Neural cell (in vitro differentiated cells): Measurements from ENCODE around the gene POMT1. TPM values are rescaled to one million over a fixed set of nuclear protein-coding genes. Genes with fewer than 3 reads are reported as not detected.

Source experiments
- H2AFZ ChIP-seq: fragments of 200-600, 300-800 bp; sonication (generic), shearing (Covaris generic); 2 replicates; pipeline ENCODE4 v1.6.0; 2014; ENCODE audit warnings: low read depth, mild to moderate bottlenecking, antibody characterized with exemption, low read length, moderate library complexity
- H3F3A ChIP-seq: fragments of 200-600 bp; shearing (Covaris generic); 2 replicates; pipeline ENCODE4 v1.6.1; 2016; ENCODE audit warnings: mild to moderate bottlenecking, moderate library complexity, mixed read lengths, antibody characterized with exemption, low read length; ENCODE audit not compliant: insufficient read depth, poor library complexity, severe bottlenecking
- H3K27ac ChIP-seq: fragments of 200-600, 300-800 bp; sonication (generic), shearing (Covaris generic); 2 replicates; pipeline ENCODE4 v1.5.1; 2014; ENCODE audit warnings: mild to moderate bottlenecking, low read length, moderate library complexity
- H3K27me3 ChIP-seq: fragments of 300-800, 200-600 bp; sonication (generic), shearing (Covaris generic); 2 replicates; pipeline ENCODE4 v1.6.0; 2014; ENCODE audit warnings: mild to moderate bottlenecking, low read depth, low read length, moderate library complexity; ENCODE audit not compliant: insufficient read depth
- H3K36me3 ChIP-seq: fragments of 300-800, 200-600 bp; sonication (generic), shearing (Covaris generic); 2 replicates; pipeline ENCODE4 v1.5.1; 2014; ENCODE audit warnings: mild to moderate bottlenecking, antibody characterized with exemption, low read length, moderate library complexity; ENCODE audit not compliant: insufficient read depth
- H3K4me2 ChIP-seq: fragments of 300-800, 200-600 bp; sonication (generic), shearing (Covaris generic); 2 replicates; pipeline ENCODE4 v1.6.0; 2014; ENCODE audit warnings: mild to moderate bottlenecking, low read length
- H3K4me3 ChIP-seq: fragments of 300-800, 200-600 bp; sonication (generic), shearing (Covaris generic); 2 replicates; pipeline ENCODE4 v1.5.1; 2014; ENCODE audit warnings: mild to moderate bottlenecking, low read length, moderate library complexity
- H3K79me2 ChIP-seq: fragments of 200-600 bp; shearing (Covaris generic); replicated peaks from 2 replicates; pipeline ENCODE4 v1.6.0; 2014; ENCODE audit warnings: mild to moderate bottlenecking, low read length, moderate library complexity; ENCODE audit not compliant: insufficient read depth
- H3K9ac ChIP-seq: fragments of 300-800, 200-600 bp; sonication (generic), shearing (Covaris generic); 2 replicates; pipeline ENCODE4 v1.6.1; 2016; ENCODE audit warnings: mild to moderate bottlenecking, low read length, mixed read lengths
- H3K9me2 ChIP-seq: fragments of 200-600 bp; shearing (Covaris generic); 2 replicates; pipeline ENCODE4 v1.6.1; 2016; ENCODE audit warnings: mild to moderate bottlenecking, low read length, mixed read lengths; ENCODE audit not compliant: insufficient read depth
- H3K9me3 ChIP-seq: fragments of 200-600, 300-800 bp; sonication (generic), shearing (Covaris generic); 2 replicates; pipeline ENCODE4 v1.6.1; 2016; ENCODE audit warnings: mild to moderate bottlenecking, mixed run types, low read length, moderate library complexity, mixed read lengths
- H4K20me1 ChIP-seq: fragments of 200-600 bp; shearing (Covaris generic); 2 replicates; pipeline ENCODE4 v1.6.1; 2016; ENCODE audit warnings: mild to moderate bottlenecking, mixed run types; ENCODE audit not compliant: insufficient read depth
- EP300 ChIP-seq: fragments of 450-650 bp; conservative IDR thresholded peaks from 2 replicates; pipeline ENCODE4 v1.6.1; 2014; ENCODE audit warnings: antibody characterized with exemption, mild to moderate bottlenecking, moderate library complexity; ENCODE audit not compliant: poor library complexity, severe bottlenecking
- EZH2 ChIP-seq: fragments of 200-600, 300-800 bp; shearing (Covaris generic), sonication (generic); IDR thresholded peaks from 2 replicates; pipeline ENCODE4 v1.6.1; 2014; ENCODE audit warnings: antibody characterized with exemption, low read length, borderline replicate concordance, mild to moderate bottlenecking; ENCODE audit not compliant: insufficient read depth, poor library complexity, severe bottlenecking
- MXI1 ChIP-seq: fragments of 450-650 bp; conservative IDR thresholded peaks from 2 replicates; pipeline ENCODE4 v1.6.1; 2014; ENCODE audit warnings: antibody characterized with exemption, mild to moderate bottlenecking; ENCODE audit not compliant: poor library complexity, severe bottlenecking
- POLR2AphosphoS5 ChIP-seq: IDR thresholded peaks from 2 replicates; pipeline ENCODE4 v1.6.1; 2012
- RAD21 ChIP-seq: fragments of 450-650 bp; conservative IDR thresholded peaks from 2 replicates; pipeline ENCODE4 v1.6.1; 2014; ENCODE audit warnings: antibody characterized with exemption, mild to moderate bottlenecking, moderate library complexity
- SMC3 ChIP-seq: fragments of 450-650 bp; conservative IDR thresholded peaks from 2 replicates; pipeline ENCODE4 v1.6.1; 2014; ENCODE audit warnings: antibody characterized with exemption, mild to moderate bottlenecking, moderate library complexity; ENCODE audit not compliant: poor library complexity
- TAF1 ChIP-seq: IDR thresholded peaks from 2 replicates; pipeline ENCODE4 v1.6.1; 2012; ENCODE audit warnings: low read depth
- polyA plus RNA-seq: library from polyadenylated mRNA; depleted of rRNA; stranded (reverse); fragments of >200 nt; gene quantifications from 2 replicates; pipeline ENCODE4 v1.2.3, GENCODE V29; 2014
- TF ChIP-seq, protein P1 (sequence below): fragments of 450-650 bp; IDR thresholded peaks from 2 replicates; pipeline ENCODE4 v1.5.1; 2014; ENCODE audit warnings: antibody characterized with exemption, mild to moderate bottlenecking, moderate library complexity; ENCODE audit not compliant: poor library complexity, severe bottlenecking
- TF ChIP-seq, protein P2 (sequence below): IDR thresholded peaks from 2 replicates; pipeline ENCODE4 v1.6.1; 2012; ENCODE audit warnings: borderline replicate concordance

The POMT1 gene
- polyA plus RNA-seq, 1 donor from 2014 or later: 131 TPM

DNA sequence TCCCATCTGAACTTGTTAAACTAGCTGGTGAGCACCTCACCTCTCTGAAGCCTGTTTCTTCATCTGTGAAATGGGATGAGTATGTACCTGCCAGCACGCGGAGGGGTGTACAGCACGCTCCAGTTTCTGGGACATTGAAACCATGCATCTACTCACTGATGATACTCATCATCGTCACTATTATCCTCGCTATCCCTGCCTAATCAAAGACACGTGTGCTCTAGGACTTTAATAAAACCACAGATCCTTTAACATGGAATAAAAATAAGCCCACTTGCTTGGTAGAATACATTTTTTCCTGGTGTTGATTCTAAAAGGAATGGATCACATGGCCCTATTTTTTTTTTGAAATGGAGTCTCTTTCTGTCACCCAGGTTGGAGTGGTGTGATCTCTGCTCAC lies 37.3 kb upstream of the POMT1 start:
- peaks cover 3% of the 10 kb centered on the region for H4K20me1 ChIP-seq
- H3K9me2 ChIP-seq: no peaks in the 10 kb centered on the region
- H3K9me3 ChIP-seq: no peaks in the 10 kb centered on the region
- H3K79me2 ChIP-seq: peaks cover 13% of the 10 kb centered on the region
- H3K4me3 ChIP-seq: no peak overlapping the region
- no peak overlapping the region for H3K4me2 ChIP-seq
- no peaks in the 10 kb centered on the region for H3F3A ChIP-seq
- H3K27ac ChIP-seq: no peak overlapping the region
- no peak for TF ChIP-seq MXI1
- TF ChIP-seq EP300: no peak
- TF ChIP-seq SMC3: no peak
- TF ChIP-seq, protein P1, sequence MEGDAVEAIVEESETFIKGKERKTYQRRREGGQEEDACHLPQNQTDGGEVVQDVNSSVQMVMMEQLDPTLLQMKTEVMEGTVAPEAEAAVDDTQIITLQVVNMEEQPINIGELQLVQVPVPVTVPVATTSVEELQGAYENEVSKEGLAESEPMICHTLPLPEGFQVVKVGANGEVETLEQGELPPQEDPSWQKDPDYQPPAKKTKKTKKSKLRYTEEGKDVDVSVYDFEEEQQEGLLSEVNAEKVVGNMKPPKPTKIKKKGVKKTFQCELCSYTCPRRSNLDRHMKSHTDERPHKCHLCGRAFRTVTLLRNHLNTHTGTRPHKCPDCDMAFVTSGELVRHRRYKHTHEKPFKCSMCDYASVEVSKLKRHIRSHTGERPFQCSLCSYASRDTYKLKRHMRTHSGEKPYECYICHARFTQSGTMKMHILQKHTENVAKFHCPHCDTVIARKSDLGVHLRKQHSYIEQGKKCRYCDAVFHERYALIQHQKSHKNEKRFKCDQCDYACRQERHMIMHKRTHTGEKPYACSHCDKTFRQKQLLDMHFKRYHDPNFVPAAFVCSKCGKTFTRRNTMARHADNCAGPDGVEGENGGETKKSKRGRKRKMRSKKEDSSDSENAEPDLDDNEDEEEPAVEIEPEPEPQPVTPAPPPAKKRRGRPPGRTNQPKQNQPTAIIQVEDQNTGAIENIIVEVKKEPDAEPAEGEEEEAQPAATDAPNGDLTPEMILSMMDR: no peak
- TF ChIP-seq, protein P2, sequence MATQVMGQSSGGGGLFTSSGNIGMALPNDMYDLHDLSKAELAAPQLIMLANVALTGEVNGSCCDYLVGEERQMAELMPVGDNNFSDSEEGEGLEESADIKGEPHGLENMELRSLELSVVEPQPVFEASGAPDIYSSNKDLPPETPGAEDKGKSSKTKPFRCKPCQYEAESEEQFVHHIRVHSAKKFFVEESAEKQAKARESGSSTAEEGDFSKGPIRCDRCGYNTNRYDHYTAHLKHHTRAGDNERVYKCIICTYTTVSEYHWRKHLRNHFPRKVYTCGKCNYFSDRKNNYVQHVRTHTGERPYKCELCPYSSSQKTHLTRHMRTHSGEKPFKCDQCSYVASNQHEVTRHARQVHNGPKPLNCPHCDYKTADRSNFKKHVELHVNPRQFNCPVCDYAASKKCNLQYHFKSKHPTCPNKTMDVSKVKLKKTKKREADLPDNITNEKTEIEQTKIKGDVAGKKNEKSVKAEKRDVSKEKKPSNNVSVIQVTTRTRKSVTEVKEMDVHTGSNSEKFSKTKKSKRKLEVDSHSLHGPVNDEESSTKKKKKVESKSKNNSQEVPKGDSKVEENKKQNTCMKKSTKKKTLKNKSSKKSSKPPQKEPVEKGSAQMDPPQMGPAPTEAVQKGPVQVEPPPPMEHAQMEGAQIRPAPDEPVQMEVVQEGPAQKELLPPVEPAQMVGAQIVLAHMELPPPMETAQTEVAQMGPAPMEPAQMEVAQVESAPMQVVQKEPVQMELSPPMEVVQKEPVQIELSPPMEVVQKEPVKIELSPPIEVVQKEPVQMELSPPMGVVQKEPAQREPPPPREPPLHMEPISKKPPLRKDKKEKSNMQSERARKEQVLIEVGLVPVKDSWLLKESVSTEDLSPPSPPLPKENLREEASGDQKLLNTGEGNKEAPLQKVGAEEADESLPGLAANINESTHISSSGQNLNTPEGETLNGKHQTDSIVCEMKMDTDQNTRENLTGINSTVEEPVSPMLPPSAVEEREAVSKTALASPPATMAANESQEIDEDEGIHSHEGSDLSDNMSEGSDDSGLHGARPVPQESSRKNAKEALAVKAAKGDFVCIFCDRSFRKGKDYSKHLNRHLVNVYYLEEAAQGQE: no peak
- H3K27me3 ChIP-seq: no peaks in the 10 kb centered on the region
- H2AFZ ChIP-seq: no peak overlapping the region
- H3K36me3 ChIP-seq: peaks cover 8% of the 10 kb centered on the region
- H3K9ac ChIP-seq: no peak overlapping the region

DNA sequence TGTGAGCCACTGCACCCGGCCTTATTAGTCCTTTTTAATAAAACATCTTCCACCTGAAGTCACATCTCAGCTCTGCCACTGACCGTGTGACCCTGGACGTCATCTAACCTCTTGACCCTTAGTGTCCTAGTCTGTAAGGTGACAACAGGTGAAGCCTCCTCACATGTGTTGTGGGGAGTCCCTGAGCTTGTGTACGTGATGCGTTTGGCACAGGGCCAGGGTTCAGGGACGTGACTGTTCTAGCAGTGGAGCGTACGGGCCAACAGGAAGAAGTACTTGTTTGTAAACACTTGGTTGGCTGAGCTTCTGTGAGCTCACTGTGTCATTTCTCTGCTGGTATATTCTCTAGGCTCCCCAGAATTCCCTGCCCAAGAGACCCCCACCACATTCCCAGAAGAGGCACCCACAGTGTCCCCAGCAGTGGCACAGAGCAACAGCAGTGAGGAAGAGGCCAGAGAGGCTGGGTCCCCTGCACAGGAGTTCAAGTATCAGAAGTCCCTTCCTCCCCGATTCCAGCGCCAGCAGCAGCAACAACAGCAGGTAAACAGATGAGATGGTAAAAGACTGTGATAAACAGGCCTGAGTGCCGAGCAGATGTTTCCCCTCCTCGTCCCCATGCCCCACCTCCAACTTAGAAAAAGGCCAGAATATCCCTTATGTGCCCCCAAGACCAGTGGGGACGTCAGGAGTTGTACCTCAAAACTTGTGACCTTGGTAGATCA lies 35.3 kb upstream of the POMT1 start:
- Histone ChIP-seq H3K9me2 (no peaks in the 10 kb centered on the region), H3K27ac (no peak overlapping the region), H4K20me1 (peaks cover 3% of the 10 kb centered on the region), H3K27me3 (no peaks in the 10 kb centered on the region), H2AFZ (no peak overlapping the region), H3K79me2 (peaks cover 21% of the 10 kb centered on the region), H3K9ac (no peak overlapping the region), H3K4me3 (no peak overlapping the region), H3K9me3 (no peaks in the 10 kb centered on the region), H3K36me3 (peaks cover 8% of the 10 kb centered on the region), H3K4me2 (no peak overlapping the region), H3F3A (no peaks in the 10 kb centered on the region)
- no peak for TF ChIP-seq TAF1
- no peak for TF ChIP-seq EZH2
- no peak for TF ChIP-seq POLR2AphosphoS5
- no peak for TF ChIP-seq EP300
- no peak for TF ChIP-seq SMC3
- TF ChIP-seq, protein P2: no peak
- no peak for TF ChIP-seq RAD21
- TF ChIP-seq, protein P1: no peak
- no peak for TF ChIP-seq MXI1
